Neural progenitor cell (in vitro differentiated cells): Measurements from ENCODE around the gene DCAF5.
"Not testable (repeated sequence)": the region's sequence is repeated elsewhere in the genome, so short reads cannot be mapped to it uniquely, and the experiment has no call there.

Experiments
- EZH2 ChIP-seq: fragments of 200-600 bp; sonication (generic); IDR thresholded peaks from 2 replicates; pipeline ENCODE4 v1.6.1; 2017; ENCODE audit warnings: antibody characterized with exemption, mild to moderate bottlenecking, moderate library complexity
- TF ChIP-seq, protein P1 (sequence below): fragments of 200-600 bp; sonication (generic); IDR thresholded peaks from 2 replicates; pipeline ENCODE4 v1.5.1; 2017; ENCODE audit warnings: antibody characterized with exemption, mild to moderate bottlenecking

GRCh38 chr14:69065934-69066333 lies 87.0 kb downstream of the DCAF5 start:
- TF ChIP-seq, protein P1, sequence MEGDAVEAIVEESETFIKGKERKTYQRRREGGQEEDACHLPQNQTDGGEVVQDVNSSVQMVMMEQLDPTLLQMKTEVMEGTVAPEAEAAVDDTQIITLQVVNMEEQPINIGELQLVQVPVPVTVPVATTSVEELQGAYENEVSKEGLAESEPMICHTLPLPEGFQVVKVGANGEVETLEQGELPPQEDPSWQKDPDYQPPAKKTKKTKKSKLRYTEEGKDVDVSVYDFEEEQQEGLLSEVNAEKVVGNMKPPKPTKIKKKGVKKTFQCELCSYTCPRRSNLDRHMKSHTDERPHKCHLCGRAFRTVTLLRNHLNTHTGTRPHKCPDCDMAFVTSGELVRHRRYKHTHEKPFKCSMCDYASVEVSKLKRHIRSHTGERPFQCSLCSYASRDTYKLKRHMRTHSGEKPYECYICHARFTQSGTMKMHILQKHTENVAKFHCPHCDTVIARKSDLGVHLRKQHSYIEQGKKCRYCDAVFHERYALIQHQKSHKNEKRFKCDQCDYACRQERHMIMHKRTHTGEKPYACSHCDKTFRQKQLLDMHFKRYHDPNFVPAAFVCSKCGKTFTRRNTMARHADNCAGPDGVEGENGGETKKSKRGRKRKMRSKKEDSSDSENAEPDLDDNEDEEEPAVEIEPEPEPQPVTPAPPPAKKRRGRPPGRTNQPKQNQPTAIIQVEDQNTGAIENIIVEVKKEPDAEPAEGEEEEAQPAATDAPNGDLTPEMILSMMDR = not testable (repeated sequence)
- not testable (repeated sequence) for TF ChIP-seq EZH2
